Caco-2 (cell line): Measurements from ENCODE around the gene ANKFN1. TPM values are rescaled to one million over a fixed set of nuclear protein-coding genes. Genes with fewer than 3 reads are reported as not detected.

Source experiments
- BruUV-seq: library from RNA; stranded (reverse); fragments of 400-500 nt; replicated peaks from 2 replicates; lab custom pipeline; 2021; lab: Mats Ljungman, UMichigan
- CTCF ChIA-PET: fragments of 300-600 bp; sonication (Branson Sonifier 250); formaldehyde crosslinking; loops from one replicate; lab custom pipeline; 2022; ENCODE audit warnings: antibody characterized with exemption; lab: Charles Lee
- POLR2A ChIA-PET: fragments of 300-600 bp; sonication (Branson Sonifier 250); formaldehyde crosslinking; loops from one replicate; lab custom pipeline; 2022; ENCODE audit warnings: antibody characterized with exemption; lab: Charles Lee
- DNase-seq, 2 experiments: peaks; one replicate each; pipeline versions ENCODE4 v3.0.0 to v3.0.0-alpha.2; 2020 to 2022
- H3K27me3 ChIP-seq: replicated peaks from 2 replicates; pipeline ENCODE4 v1.6.0; 2011; ENCODE audit warnings: low read length; ENCODE audit not compliant: control insufficient read depth, insufficient read depth
- H3K36me3 ChIP-seq: 2 replicates; pipeline ENCODE4 v1.5.1; 2011; ENCODE audit warnings: low read length; ENCODE audit not compliant: control insufficient read depth, insufficient read depth
- H3K4me1 ChIP-seq: fragments of 250-450 bp; sonication (Bioruptor Pico); 2 replicates; pipeline ENCODE4 v1.5.1; 2020; ENCODE audit warnings: mild to moderate bottlenecking
- H3K4me3 ChIP-seq: 2 replicates; pipeline ENCODE4 v1.5.1; 2011; ENCODE audit warnings: low read depth, mild to moderate bottlenecking, control low read depth, low read length
- H3K9me3 ChIP-seq: fragments of 250-450 bp; sonication (Bioruptor Pico); 2 replicates; pipeline ENCODE4 v1.5.1; 2020; ENCODE audit warnings: mild to moderate bottlenecking, moderate library complexity
- H3K27ac Mint-ChIP-seq: one replicate; pipeline ENCODE4 v1.8.0; 2022; ENCODE audit warnings: mixed read lengths; ENCODE audit not compliant: unreplicated experiment
- H3K27me3 Mint-ChIP-seq: one replicate; pipeline ENCODE4 v1.8.0; 2022; ENCODE audit warnings: mixed read lengths; ENCODE audit not compliant: insufficient read depth, unreplicated experiment
- H3K36me3 Mint-ChIP-seq: one replicate; pipeline ENCODE4 v1.8.0; 2022; ENCODE audit warnings: mild to moderate bottlenecking, mixed read lengths; ENCODE audit not compliant: insufficient read depth, unreplicated experiment
- H3K4me1 Mint-ChIP-seq: one replicate; pipeline ENCODE4 v1.8.0; 2022; ENCODE audit warnings: low read depth, mixed read lengths; ENCODE audit not compliant: unreplicated experiment
- H3K4me3 Mint-ChIP-seq: one replicate; pipeline ENCODE4 v1.8.0; 2022; ENCODE audit warnings: mild to moderate bottlenecking, moderate library complexity, mixed read lengths; ENCODE audit not compliant: unreplicated experiment
- H3K9me3 Mint-ChIP-seq: one replicate; pipeline ENCODE4 v1.8.0; 2022; ENCODE audit warnings: mixed read lengths; ENCODE audit not compliant: unreplicated experiment
- intact Hi-C: fragments of 100-400 bp; cut with micrococcal nuclease; formaldehyde crosslinking; loops from one replicate; pipeline ENCODE4 v1.10.0; 2022; ENCODE audit not compliant: unreplicated experiment
- total RNA-seq: library from RNA; stranded (reverse); gene quantifications from 2 replicates; pipeline ENCODE4 v1.2.3, GENCODE V29; 2022
- TF ChIP-seq, protein P1 (sequence below), 2 experiments: fragments of 200-600 bp in 1 of 2; IDR thresholded peaks; 1 replicate in 1 of 2; 2 replicates in 1 of 2; pipeline versions ENCODE4 v1.5.1 to v1.8.0; 2011 to 2022; ENCODE audit warnings: antibody characterized with exemption in 1 of 2, control low read depth in 1 of 2, inconsistent platforms in 1 of 2, low read depth in 1 of 2, low read length in 1 of 2, mild to moderate bottlenecking in 1 of 2, moderate library complexity in 1 of 2; ENCODE audit not compliant: insufficient read depth in 1 of 2, severe bottlenecking in 1 of 2, unreplicated experiment in 1 of 2

Gene ANKFN1
- total RNA-seq, 1 experiment from 2014 or later = 0.34 TPM

DNA sequence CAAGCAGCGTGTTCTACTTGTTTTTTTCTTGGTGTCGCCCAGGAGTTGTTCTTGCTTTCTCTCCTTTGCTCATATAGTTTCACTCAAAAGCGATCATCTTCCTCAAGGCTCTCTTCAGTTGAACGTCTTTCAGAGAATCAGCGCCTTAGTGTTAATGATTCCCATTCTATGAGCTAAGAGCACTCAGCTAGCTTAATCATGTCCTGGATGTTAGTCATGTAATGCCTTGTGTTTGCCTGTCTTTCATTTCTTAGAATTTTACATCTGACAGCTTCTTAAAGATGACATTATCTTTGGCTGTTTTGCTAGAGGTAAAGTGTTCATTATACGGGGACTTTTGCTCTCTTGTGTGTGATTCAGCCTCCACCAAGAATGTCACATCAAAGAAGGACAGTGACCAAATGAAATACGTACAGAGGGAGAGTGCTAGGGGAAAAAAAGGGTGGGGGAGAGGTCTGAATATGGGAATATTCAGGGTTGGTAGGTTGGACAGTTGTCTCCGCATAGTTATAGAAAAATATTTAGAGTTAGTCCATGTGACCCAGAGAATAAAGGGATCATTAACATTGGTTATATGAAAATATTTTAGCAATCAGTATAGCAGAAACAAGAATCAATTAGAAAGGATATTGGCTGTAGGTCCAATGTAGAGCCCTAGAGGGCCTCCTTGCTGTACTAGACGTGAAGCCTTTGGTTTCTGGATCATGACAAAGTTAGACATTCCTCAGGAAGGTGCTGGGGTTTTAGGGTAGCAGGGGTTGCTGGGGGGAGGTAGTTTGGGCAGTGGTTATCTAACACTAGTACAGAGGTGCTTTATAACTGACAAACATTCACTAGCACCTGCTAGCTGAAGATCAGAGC lies 31.9 kb upstream of the ANKFN1 start:
- no peak overlapping the region for H3K4me3 Mint-ChIP-seq
- intact Hi-C loops = loop anchor here (1.0 to 2.0 kb wide), 2 partner anchors 198 to 357 kb away; no protein-coding TSS in a partner anchor
- H3K36me3 Mint-ChIP-seq = no peaks in the 10 kb centered on the region
- ChIA-PET POLR2A (no interaction called here), CTCF (no interaction called here)
- no peak overlapping the region for H3K4me3 ChIP-seq
- no peak overlapping the region for H3K27ac Mint-ChIP-seq
- no peaks in the 10 kb centered on the region for H3K27me3 ChIP-seq
- peak in 1 of 2 experiments; percentile 34 for DNase-seq
- peaks cover 3% of the 10 kb centered on the region for H3K4me1 ChIP-seq
- peaks cover 5% of the 10 kb centered on the region; the same call in 1 of the 2 replicates for H3K9me3 ChIP-seq
- no peaks in the 10 kb centered on the region for H3K27me3 Mint-ChIP-seq
- H3K36me3 ChIP-seq = no peaks in the 10 kb centered on the region
- TF ChIP-seq, protein P1, sequence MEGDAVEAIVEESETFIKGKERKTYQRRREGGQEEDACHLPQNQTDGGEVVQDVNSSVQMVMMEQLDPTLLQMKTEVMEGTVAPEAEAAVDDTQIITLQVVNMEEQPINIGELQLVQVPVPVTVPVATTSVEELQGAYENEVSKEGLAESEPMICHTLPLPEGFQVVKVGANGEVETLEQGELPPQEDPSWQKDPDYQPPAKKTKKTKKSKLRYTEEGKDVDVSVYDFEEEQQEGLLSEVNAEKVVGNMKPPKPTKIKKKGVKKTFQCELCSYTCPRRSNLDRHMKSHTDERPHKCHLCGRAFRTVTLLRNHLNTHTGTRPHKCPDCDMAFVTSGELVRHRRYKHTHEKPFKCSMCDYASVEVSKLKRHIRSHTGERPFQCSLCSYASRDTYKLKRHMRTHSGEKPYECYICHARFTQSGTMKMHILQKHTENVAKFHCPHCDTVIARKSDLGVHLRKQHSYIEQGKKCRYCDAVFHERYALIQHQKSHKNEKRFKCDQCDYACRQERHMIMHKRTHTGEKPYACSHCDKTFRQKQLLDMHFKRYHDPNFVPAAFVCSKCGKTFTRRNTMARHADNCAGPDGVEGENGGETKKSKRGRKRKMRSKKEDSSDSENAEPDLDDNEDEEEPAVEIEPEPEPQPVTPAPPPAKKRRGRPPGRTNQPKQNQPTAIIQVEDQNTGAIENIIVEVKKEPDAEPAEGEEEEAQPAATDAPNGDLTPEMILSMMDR (IDR thresholded peaks at IDR 0.05; ENCODE audit: insufficient read depth in 1 of 2, low read depth in 1 of 2, low read length in 1 of 2, severe bottlenecking in 1 of 2, unreplicated experiment in 1 of 2) = peak; percentile 32 to 66
- no peaks in the 10 kb centered on the region for H3K9me3 Mint-ChIP-seq
- BruUV-seq = no TSS peak
- H3K4me1 Mint-ChIP-seq = no peaks in the 10 kb centered on the region

DNA sequence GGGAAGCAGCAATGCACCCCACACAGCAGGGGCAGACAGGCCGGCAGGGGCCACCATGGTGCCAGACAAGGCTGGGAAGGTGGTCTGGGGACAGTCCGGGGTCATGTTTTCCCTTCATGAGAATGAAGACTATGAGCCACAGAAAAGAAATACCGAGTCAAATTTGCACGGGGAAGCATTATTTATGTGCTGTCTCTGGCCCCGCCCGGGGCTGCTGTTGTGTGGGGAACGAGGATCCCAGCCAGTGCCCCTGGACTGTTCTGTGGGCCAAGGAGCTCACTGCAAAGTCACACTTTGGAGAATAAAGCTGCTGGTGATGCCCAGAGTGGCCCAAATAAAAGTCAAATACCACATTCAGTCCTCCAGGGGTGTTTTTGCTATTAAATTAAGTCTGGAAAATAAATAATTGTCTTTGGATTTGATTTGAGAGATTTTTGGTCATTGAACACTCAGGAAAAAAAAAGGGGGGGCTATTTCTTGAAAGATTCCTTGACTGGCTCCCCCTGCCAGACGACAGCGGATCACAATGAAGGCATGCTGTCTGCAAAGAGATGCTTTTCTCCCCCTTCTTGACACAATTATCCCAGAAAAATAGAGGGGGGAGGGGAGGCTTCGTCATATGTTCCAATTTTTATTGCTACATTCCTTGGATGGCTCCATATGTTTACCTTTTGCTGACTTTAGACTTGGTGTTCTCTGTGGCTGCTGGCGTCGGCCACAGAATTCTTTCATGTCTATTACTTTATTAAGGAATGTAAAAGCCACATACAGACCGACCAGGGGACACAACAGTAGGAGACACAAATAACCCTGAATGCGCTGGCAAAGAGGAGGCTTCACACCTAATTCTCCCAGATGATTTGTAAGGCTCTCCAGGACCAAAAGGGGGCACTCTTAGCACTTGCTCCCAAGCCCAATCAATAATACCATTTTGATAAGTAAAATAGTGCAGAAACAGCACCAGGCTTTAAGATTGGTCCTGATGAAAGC lies 27.1 kb upstream of the ANKFN1 start:
- Mint-ChIP-seq H3K4me3 (no peak overlapping the region), H3K27me3 (no peaks in the 10 kb centered on the region), H3K36me3 (no peaks in the 10 kb centered on the region), H3K9me3 (no peaks in the 10 kb centered on the region), H3K4me1 (peaks cover 8% of the 10 kb centered on the region), H3K27ac (no peak overlapping the region)
- TF ChIP-seq, protein P1 (IDR thresholded peaks at IDR 0.05; ENCODE audit: insufficient read depth in 1 of 2, low read depth in 1 of 2, low read length in 1 of 2, severe bottlenecking in 1 of 2, unreplicated experiment in 1 of 2) = peak; percentile 63 to 66
- Histone ChIP-seq H3K36me3 (no peaks in the 10 kb centered on the region), H3K27me3 (no peaks in the 10 kb centered on the region), H3K9me3 (no peaks in the 10 kb centered on the region), H3K4me3 (no peak overlapping the region), H3K4me1 (peaks cover 29% of the 10 kb centered on the region)
- BruUV-seq = no TSS peak
- ChIA-PET POLR2A (no interaction called here), CTCF (interaction anchor here (1.1 kb wide), 1 partner anchor 17 kb away, joined by 3 read pairs; no protein-coding TSS in a partner anchor)
- intact Hi-C loops = loop anchor here (1.0 kb wide), 4 partner anchors 50 to 352 kb away; no protein-coding TSS in a partner anchor
- peak; percentile 62 to 67 for DNase-seq

DNA sequence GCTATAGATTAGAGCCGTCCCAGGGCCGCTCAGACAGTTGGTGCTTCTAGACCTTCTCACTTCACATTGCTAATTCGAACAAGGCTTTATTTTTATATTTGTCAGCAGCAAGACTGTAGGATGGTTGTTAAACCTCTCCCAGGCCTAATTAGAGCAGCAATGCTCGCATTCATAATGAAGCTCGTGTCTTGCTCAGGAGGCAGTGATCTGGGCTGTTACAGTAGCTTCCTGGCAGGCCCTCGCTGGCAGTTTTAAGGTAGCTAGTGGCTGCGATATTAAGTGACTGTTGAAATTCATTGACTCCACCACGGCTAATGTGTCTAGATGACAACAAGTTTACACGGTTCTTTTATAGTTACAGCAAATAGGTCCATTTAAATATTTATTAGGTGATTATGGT lies 23.2 kb upstream of the ANKFN1 start:
- no peak overlapping the region for H3K4me3 Mint-ChIP-seq
- BruUV-seq = no TSS peak
- no peaks in the 10 kb centered on the region for H3K36me3 Mint-ChIP-seq
- Histone ChIP-seq H3K36me3 (no peaks in the 10 kb centered on the region; the same call in 1 of the 2 replicates), H3K9me3 (no peaks in the 10 kb centered on the region), H3K27me3 (no peaks in the 10 kb centered on the region), H3K4me1 (peaks cover 47% of the 10 kb centered on the region), H3K4me3 (no peak overlapping the region)
- CTCF ChIA-PET = no interaction called here
- H3K4me1 Mint-ChIP-seq = peaks cover 19% of the 10 kb centered on the region
- H3K27me3 Mint-ChIP-seq = no peaks in the 10 kb centered on the region
- H3K27ac Mint-ChIP-seq = no peak overlapping the region
- TF ChIP-seq, protein P1 (IDR thresholded peaks at IDR 0.05; ENCODE audit: insufficient read depth in 1 of 2, low read depth in 1 of 2, low read length in 1 of 2, severe bottlenecking in 1 of 2, unreplicated experiment in 1 of 2) = no peak
- H3K9me3 Mint-ChIP-seq = no peaks in the 10 kb centered on the region
- intact Hi-C loops = no loop called here
- no peak for DNase-seq
- POLR2A ChIA-PET = no interaction called here
